Neuronal stem cell (in vitro differentiated cells): Measurements from ENCODE around the gene LPP.
"Not testable (repeated sequence)": the region's sequence is repeated elsewhere in the genome, so short reads cannot be mapped to it uniquely, and the experiment has no call there.

ENCODE experiments used
- DNase-seq: peaks from one replicate; pipeline ENCODE4 v3.0.0-alpha.2; 2013; ENCODE audit warnings: low spot score
- H2AFZ ChIP-seq: one replicate; pipeline ENCODE4 v1.6.1; 2013; ENCODE audit warnings: mild to moderate bottlenecking, low read length, inconsistent platforms
- H2AK5ac ChIP-seq: 2 replicates; pipeline ENCODE4 v1.6.1; 2013; ENCODE audit warnings: low read depth, mild to moderate bottlenecking, inconsistent platforms, low read length, moderate library complexity, mixed read lengths
- H2BK120ac ChIP-seq: 2 replicates; pipeline ENCODE4 v1.6.1; 2013; ENCODE audit warnings: low read depth, mild to moderate bottlenecking, inconsistent platforms, low read length, moderate library complexity, mixed read lengths
- H2BK12ac ChIP-seq: one replicate; pipeline ENCODE4 v1.6.1; 2013; ENCODE audit warnings: low read length, inconsistent platforms
- H2BK15ac ChIP-seq: 2 replicates; pipeline ENCODE4 v1.6.1; 2013; ENCODE audit warnings: mild to moderate bottlenecking, low read length, inconsistent platforms, mixed read lengths
- H2BK5ac ChIP-seq: one replicate; pipeline ENCODE4 v1.6.1; 2013; ENCODE audit warnings: inconsistent platforms, mild to moderate bottlenecking, low read length, moderate library complexity
- H3K14ac ChIP-seq: one replicate; pipeline ENCODE4 v1.6.1; 2013; ENCODE audit warnings: low read length, inconsistent platforms
- H3K18ac ChIP-seq: 2 replicates; pipeline ENCODE4 v1.6.1; 2013; ENCODE audit warnings: low read length, inconsistent platforms
- H3K23ac ChIP-seq: 2 replicates; pipeline ENCODE4 v1.6.1; 2013; ENCODE audit warnings: low read depth, mild to moderate bottlenecking, mixed read lengths, low read length, inconsistent platforms; ENCODE audit not compliant: poor library complexity
- H3K27ac ChIP-seq: replicated peaks from 3 replicates; pipeline ENCODE4 v1.5.1; 2013; ENCODE audit warnings: low read length, inconsistent platforms
- H3K27me3 ChIP-seq, 3 experiments: 2 replicates each; pipeline ENCODE4 v1.6.1; 2013; ENCODE audit warnings: low read length in 3 of 3, mild to moderate bottlenecking in 2 of 3, inconsistent platforms in 1 of 3, low read depth in 1 of 3, mixed read lengths in 1 of 3, moderate library complexity in 1 of 3; ENCODE audit not compliant: control insufficient read depth in 3 of 3, insufficient read depth in 3 of 3
- H3K36me3 ChIP-seq, 2 donors: replicated peaks in 1 of 2; 2 replicates each; pipeline ENCODE4 v1.6.1; 2013; ENCODE audit warnings: low read length in 2 of 2; ENCODE audit not compliant: control insufficient read depth in 2 of 2, insufficient read depth in 2 of 2
- H3K4ac ChIP-seq: 2 replicates; pipeline ENCODE4 v1.6.1; 2013; ENCODE audit warnings: inconsistent platforms, mild to moderate bottlenecking, low read length, moderate library complexity
- H3K4me1 ChIP-seq, 2 donors: 1 replicate in 1 of 2; 2 replicates in 1 of 2; pipeline ENCODE4 v1.6.1; 2013; ENCODE audit warnings: low read length in 2 of 2, low read depth in 1 of 2; ENCODE audit not compliant: control insufficient read depth in 2 of 2, insufficient read depth in 1 of 2
- H3K4me2 ChIP-seq: one replicate; pipeline ENCODE4 v1.6.1; 2013; ENCODE audit warnings: mild to moderate bottlenecking, low read length, inconsistent platforms; ENCODE audit not compliant: insufficient read depth, poor library complexity, severe bottlenecking
- H3K4me3 ChIP-seq, 2 donors: 2 replicates each; pipeline ENCODE4 v1.5.1; 2013; ENCODE audit warnings: low read length in 2 of 2, mild to moderate bottlenecking in 2 of 2, inconsistent platforms in 1 of 2, moderate library complexity in 1 of 2
- H3K79me1 ChIP-seq: one replicate; pipeline ENCODE4 v1.6.1; 2013; ENCODE audit warnings: low read depth, mild to moderate bottlenecking, inconsistent platforms, low read length, moderate library complexity
- H3K9ac ChIP-seq: one replicate; pipeline ENCODE4 v1.6.1; 2013; ENCODE audit warnings: mild to moderate bottlenecking, low read depth, low read length, inconsistent platforms; ENCODE audit not compliant: poor library complexity
- H3K9me3 ChIP-seq, 2 donors: replicated peaks in 1 of 2; 2 replicates each; pipeline versions ENCODE3 to v1.6.1; 2013; ENCODE audit warnings: low read length in 2 of 2, mild to moderate bottlenecking in 2 of 2, inconsistent platforms in 1 of 2, low read depth in 1 of 2, mixed read lengths in 1 of 2, moderate library complexity in 1 of 2; ENCODE audit not compliant: control insufficient read depth in 2 of 2, insufficient read depth in 1 of 2
- H4K8ac ChIP-seq: one replicate; pipeline ENCODE4 v1.6.1; 2013; ENCODE audit warnings: low read depth, mild to moderate bottlenecking, inconsistent platforms, low read length, moderate library complexity
- H4K91ac ChIP-seq: one replicate; pipeline ENCODE4 v1.6.1; 2013; ENCODE audit warnings: low read length, low read depth, mild to moderate bottlenecking, inconsistent platforms; ENCODE audit not compliant: poor library complexity
- WGBS, 2 donors: extraction: QIAGEN DNeasy Blood & Tissue Kit; methylation state at CpG; one replicate each; pipeline ENCODE4 v1.1.7; 2013; ENCODE audit warnings: missing lambda C conversion rate in 2 of 2, mixed read lengths in 1 of 2; ENCODE audit not compliant: insufficient read length in 2 of 2, insufficient replicate concordance in 1 of 2; ENCODE audit errors: extremely low coverage in 2 of 2; 5-methylcytosine and 5-hydroxymethylcytosine counted together

LPP gene

DNA sequence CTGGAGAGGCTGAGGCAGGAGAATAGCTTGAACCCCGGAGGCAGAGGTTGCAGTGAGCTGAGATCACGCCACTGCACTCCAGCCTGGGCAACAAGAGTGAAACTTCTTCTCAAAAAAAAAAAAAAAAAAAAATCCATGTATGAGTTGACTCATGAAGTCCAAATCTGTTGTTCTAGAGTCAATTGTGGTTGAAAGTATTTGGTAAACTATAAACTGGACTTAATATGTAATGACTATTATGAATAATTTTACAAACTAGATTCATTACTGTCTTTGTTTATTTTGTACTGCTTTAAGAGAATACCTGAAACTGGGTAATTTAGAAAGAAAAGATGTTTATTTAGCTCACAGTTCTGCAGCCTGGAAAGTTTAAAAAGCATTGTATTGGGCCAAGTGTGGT, 22.9 kb upstream of the LPP start:
- not testable (repeated sequence) for H3K79me1 ChIP-seq, H2BK5ac ChIP-seq, H4K8ac ChIP-seq, H3K4me2 ChIP-seq, H2AFZ ChIP-seq, H4K91ac ChIP-seq, DNase-seq, H3K9me3 ChIP-seq, H3K4ac ChIP-seq, H3K18ac ChIP-seq, H2BK15ac ChIP-seq, H2BK120ac ChIP-seq, H3K27ac ChIP-seq, H3K4me1 ChIP-seq, H3K9ac ChIP-seq, H3K14ac ChIP-seq, H2AK5ac ChIP-seq, H3K4me3 ChIP-seq, H3K27me3 ChIP-seq, H2BK12ac ChIP-seq, H3K23ac ChIP-seq, H3K36me3 ChIP-seq
- WGBS, 2 donors: no CpG with 5 or more reads among the region's 2 CpGs

DNA sequence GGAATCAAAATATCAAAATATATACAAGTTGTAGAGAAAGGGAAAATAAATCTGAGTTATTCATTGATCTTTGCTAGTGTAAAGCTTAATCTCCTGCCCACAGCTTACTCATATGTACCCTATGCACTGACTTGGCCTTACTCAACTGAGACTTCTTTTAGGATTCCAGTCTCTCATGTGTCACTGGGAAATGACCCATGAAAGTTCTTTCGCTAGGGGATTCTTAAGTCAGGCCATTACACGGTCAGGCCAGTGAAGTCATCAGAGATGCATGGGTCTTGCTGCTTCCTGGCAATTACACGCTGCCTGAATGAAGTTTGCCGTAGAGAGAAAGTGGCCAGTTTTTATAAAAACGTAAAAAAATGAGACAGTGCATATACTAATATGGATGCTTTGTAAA, 20.7 kb upstream of the LPP start:
- Histone ChIP-seq H3K14ac (no peak overlapping the region), H3K4ac (no peak overlapping the region), H3K27ac (no peak overlapping the region), H3K79me1 (no peaks in the 10 kb centered on the region), H2AFZ (no peak overlapping the region), H2BK15ac (no peak overlapping the region), H3K4me2 (no peak overlapping the region), H2AK5ac (no peak overlapping the region), H3K36me3 (no peaks in the 10 kb centered on the region), H4K8ac (no peak overlapping the region), H2BK12ac (no peak overlapping the region), H2BK120ac (no peak overlapping the region), H3K23ac (no peak overlapping the region), H3K18ac (no peak overlapping the region), H3K27me3 (no peaks in the 10 kb centered on the region), H3K9me3 (no peaks in the 10 kb centered on the region), H3K9ac (no peak overlapping the region), H4K91ac (no peak overlapping the region), H3K4me1 (peaks cover 0 to 3% of the 10 kb centered on the region in 2 donors), H3K4me3 (no peak overlapping the region), H2BK5ac (no peak overlapping the region)
- WGBS, 2 donors: no CpG with 5 or more reads among the region's 5 CpGs
- DNase-seq: no peak

- Histone ChIP-seq H3K4ac (no peak overlapping the region), H3K9me3 (no peaks in the 10 kb centered on the region), H3K4me2 (no peak overlapping the region), H3K23ac (no peak overlapping the region), H2AK5ac (no peak overlapping the region), H3K14ac (no peak overlapping the region), H4K8ac (no peak overlapping the region), H4K91ac (no peak overlapping the region), H2BK12ac (no peak overlapping the region), H2BK5ac (no peak overlapping the region), H3K4me1 (peaks cover 0 to 5% of the 10 kb centered on the region in 2 donors), H3K36me3 (no peaks in the 10 kb centered on the region), H3K18ac (no peak overlapping the region), H3K27me3 (no peaks in the 10 kb centered on the region), H3K9ac (no peak overlapping the region), H3K4me3 (no peak overlapping the region), H3K79me1 (no peaks in the 10 kb centered on the region), H3K27ac (no peak overlapping the region), H2AFZ (no peak overlapping the region), H2BK120ac (no peak overlapping the region), H2BK15ac (no peak overlapping the region)
- DNase-seq: no peak
- no CpG with 5 or more reads among the region's 6 CpGs for WGBS, 2 donors
These were observed 20.3 kb upstream of the LPP start for GRCh38 chr3:188133646-188134045.

- Histone ChIP-seq H2BK12ac (no peak overlapping the region), H3K27me3 (no peaks in the 10 kb centered on the region), H3K27ac (no peak overlapping the region), H3K9ac (no peak overlapping the region), H3K23ac (no peak overlapping the region), H2AK5ac (no peak overlapping the region), H2BK120ac (no peak overlapping the region), H3K14ac (no peak overlapping the region), H3K4me1 (peaks cover 0 to 5% of the 10 kb centered on the region in 2 donors), H2BK15ac (no peak overlapping the region), H4K91ac (no peak overlapping the region), H3K36me3 (no peaks in the 10 kb centered on the region), H3K4me3 (no peak overlapping the region), H2BK5ac (no peak overlapping the region), H3K18ac (no peak overlapping the region), H2AFZ (no peak overlapping the region), H3K4me2 (no peak overlapping the region), H3K4ac (no peak overlapping the region), H4K8ac (no peak overlapping the region), H3K9me3 (no peaks in the 10 kb centered on the region), H3K79me1 (no peaks in the 10 kb centered on the region)
- DNase-seq: no peak
- no CpG with 5 or more reads among the region's 1 CpG for WGBS, 2 donors
These were observed 19.9 kb upstream of the LPP start for GRCh38 chr3:188134079-188134478.
